ENCODE results near the gene CCDC201.
"Not testable (repeated sequence)": the region's sequence is repeated elsewhere in the genome, so short reads cannot be mapped to it uniquely, and the experiment has no call there.

GRCh38 chr7:45817016-45817415 lies 55.9 kb downstream of the CCDC201 start:
- not testable (repeated sequence) for TF ChIP-seq CTCF (IDR thresholded peaks at IDR 0.05; ENCODE audit: insufficient read depth, low read length, poor library complexity, severe bottlenecking); EZH2phosphoT487 (conservative IDR thresholded peaks at IDR 0.05; ENCODE audit: low read length)
